K562 (cell line): ENCODE data around the gene PRC1. TPM values are rescaled to one million over a fixed set of nuclear protein-coding genes. Genes with fewer than 3 reads are reported as not detected.
A peak's percentile ranks its signal among the peaks of the same experiment; 100 is the strongest.

ENCODE experiments used
- ATAC-seq: fragments of 200-7000 bp; cut with Tn5 transposase; 3 replicates; pipeline ENCODE4 v1.9.1; 2020; ENCODE audit warnings: moderate library complexity
- BruUV-seq: library from RNA; stranded (reverse); fragments of 400-500 nt; replicated peaks from 2 replicates; lab custom pipeline; 2021; lab: Mats Ljungman, UMichigan
- CTCF ChIA-PET: fragments of 300-600 bp; formaldehyde crosslinking; extraction: SDS; loops from one replicate; lab custom pipeline; 2021; ENCODE audit warnings: low intra/inter-chr PET ratio; lab: Yijun Ruan, JAX
- POLR2A ChIA-PET: fragments of 300-600, 350-650 bp; sonication (Branson Sonifier 250); formaldehyde crosslinking; extraction: SDS; loops from one replicate; lab custom pipeline; 2021; ENCODE audit warnings: antibody characterized with exemption, inconsistent platforms; lab: Yijun Ruan, JAX
- DNase-seq, 4 experiments: peaks; one replicate each; pipeline versions ENCODE4 v3.0.0 to v3.0.0-alpha.2; 2011 to 2018; ENCODE audit warnings: low spot score in 3 of 4, mixed read lengths in 3 of 4; ENCODE audit errors: extremely low read depth in 1 of 4
- FAIRE-seq: peaks from 2 replicates; lab custom pipeline; 2011; peaks lifted over from hg19 to GRCh38; lab: Jason Lieb, UNC
- H2AFZ ChIP-seq: 2 replicates; pipeline ENCODE4 v1.6.0; 2011; ENCODE audit warnings: low read depth, low read length, control low read depth, inconsistent platforms
- H3K27ac ChIP-seq: fragments of 200-600 bp; 3 replicates; pipeline ENCODE4 v1.8.0; 2011; ENCODE audit warnings: low read depth, mild to moderate bottlenecking, control low read depth, inconsistent platforms, low read length, moderate library complexity, mixed read lengths; ENCODE audit errors: extremely low read depth
- H3K27me3 ChIP-seq, 2 experiments: fragments of 300-600 bp in 1 of 2; 2 replicates in 1 of 2; 3 replicates in 1 of 2; pipeline versions ENCODE4 v1.6.0 to v1.8.0; 2011; ENCODE audit warnings: inconsistent platforms in 2 of 2, low read length in 2 of 2, mild to moderate bottlenecking in 1 of 2, mixed read lengths in 1 of 2, moderate library complexity in 1 of 2; ENCODE audit not compliant: control insufficient read depth in 2 of 2, insufficient read depth in 2 of 2
- H3K36me3 ChIP-seq: fragments of 300-600 bp; 3 replicates; pipeline ENCODE4 v1.8.0; 2011; ENCODE audit warnings: mild to moderate bottlenecking, low read length, inconsistent platforms; ENCODE audit not compliant: control insufficient read depth, insufficient read depth
- H3K4me1 ChIP-seq, 2 experiments: fragments of 200-600 bp in 1 of 2; replicated peaks in 1 of 2; 2 replicates in 1 of 2; 3 replicates in 1 of 2; pipeline versions ENCODE4 v1.5.1 to v1.8.0; 2011; ENCODE audit warnings: inconsistent platforms in 2 of 2, low read length in 2 of 2, mild to moderate bottlenecking in 1 of 2, mixed read lengths in 1 of 2, moderate library complexity in 1 of 2; ENCODE audit not compliant: control insufficient read depth in 2 of 2, insufficient read depth in 2 of 2
- H3K4me2 ChIP-seq: 2 replicates; pipeline ENCODE4 v1.6.1; 2011; ENCODE audit warnings: low read length, control low read depth, inconsistent platforms, mixed read lengths; ENCODE audit not compliant: insufficient read depth
- H3K4me3 ChIP-seq: fragments of 200-600 bp; sonication (generic), shearing (Covaris generic); 2 replicates; pipeline ENCODE4 v1.5.1; 2016; ENCODE audit warnings: control low read depth, inconsistent platforms
- H3K79me2 ChIP-seq: fragments of 200-600 bp; 3 replicates; pipeline ENCODE4 v1.8.0; 2011; ENCODE audit warnings: low read length, inconsistent platforms; ENCODE audit not compliant: control insufficient read depth, insufficient read depth
- H3K9ac ChIP-seq, 2 experiments: 2 replicates each; pipeline versions ENCODE4 v1.6.0 to v1.6.1; 2011; ENCODE audit warnings: low read depth in 2 of 2, low read length in 2 of 2, control low read depth in 1 of 2, inconsistent platforms in 1 of 2, mild to moderate bottlenecking in 1 of 2, mixed read lengths in 1 of 2; ENCODE audit not compliant: insufficient read depth in 1 of 2
- H3K9me1 ChIP-seq: one replicate; pipeline ENCODE4 v1.6.0; 2011; ENCODE audit warnings: inconsistent platforms, mild to moderate bottlenecking, low read length, moderate library complexity; ENCODE audit not compliant: control insufficient read depth, insufficient read depth
- H3K9me3 ChIP-seq: replicated peaks from 2 replicates; pipeline ENCODE4 v1.5.1; 2011; ENCODE audit warnings: low read depth, low read length, inconsistent platforms; ENCODE audit not compliant: control insufficient read depth, insufficient read depth
- H4K20me1 ChIP-seq: replicated peaks from 2 replicates; pipeline ENCODE4 v1.6.1; 2011; ENCODE audit warnings: low read length, inconsistent platforms, mixed read lengths; ENCODE audit not compliant: control insufficient read depth, insufficient read depth
- HNRNPL ChIP-seq: fragments of 200-400 bp; formaldehyde crosslinking; IDR thresholded peaks from 2 replicates; pipeline ENCODE4 v1.6.1; 2017; ENCODE audit warnings: low read depth, mild to moderate bottlenecking, low read length
- TBL1XR1 ChIP-seq, 2 experiments: IDR thresholded peaks; 2 replicates each; pipeline ENCODE4 v1.6.1; 2012; ENCODE audit warnings: improper control_type of control experiment in 2 of 2, low read length in 2 of 2, mild to moderate bottlenecking in 1 of 2
- WGBS: fragments of 100-300 bp; shearing (Covaris generic); methylation state at CpG from one replicate; pipeline ENCODE4 v1.1.6; 2016; ENCODE audit warnings: low coverage, mixed read lengths; ENCODE audit not compliant: insufficient coverage; ENCODE audit errors: missing lambda C conversion rate; 5-methylcytosine and 5-hydroxymethylcytosine counted together
- in situ Hi-C: fragments of 300-500 bp; cut with MboI; formaldehyde crosslinking; loops from 4 replicates; pipeline ENCODE4 v1.15.0; 2018; ENCODE audit warnings: inconsistent platforms, mixed read lengths
- intact Hi-C: fragments of 100-400 bp; cut with micrococcal nuclease; formaldehyde crosslinking; loops from 2 replicates; pipeline ENCODE4 v1.14.2; 2022
- polyA plus RNA-seq, 8 experiments: library from polyadenylated mRNA; depleted of rRNA in 4 of 8; stranded (reverse) in 5 of 8; unstranded in 3 of 8; fragments of >200 nt; fragmentation: Nextera tagmentation in 2 of 8; fragmentation: Illumina TruSeq in 1 of 8; extraction: Ambion mirVana in 2 of 8; extraction: Trizol in 1 of 8; gene quantifications; 2 replicates each; pipeline versions ENCODE4 v1.2.1 to v1.2.3, GENCODE V29; 2011 to 2014; ENCODE audit warnings: inconsistent platforms in 1 of 8, missing spikeins in 1 of 8
- total RNA-seq, 7 experiments: library from RNA; depleted of rRNA in 6 of 7; stranded (reverse); fragments of >200 nt in 6 of 7; fragmentation: Illumina TruSeq in 2 of 7; extraction: Trizol in 2 of 7; gene quantifications; 2 replicates each; pipeline versions ENCODE4 v1.2.1 to v1.2.3, GENCODE V29; 2011 to 2021; ENCODE audit warnings: low replicate concordance in 1 of 7

PRC1 gene
- total and polyA plus RNA-seq, 9 of the 15 experiments (the other 6 are each of a cell fraction or from before 2014, with no cell fraction given): 156 to 391 (median 240) TPM

DNA sequence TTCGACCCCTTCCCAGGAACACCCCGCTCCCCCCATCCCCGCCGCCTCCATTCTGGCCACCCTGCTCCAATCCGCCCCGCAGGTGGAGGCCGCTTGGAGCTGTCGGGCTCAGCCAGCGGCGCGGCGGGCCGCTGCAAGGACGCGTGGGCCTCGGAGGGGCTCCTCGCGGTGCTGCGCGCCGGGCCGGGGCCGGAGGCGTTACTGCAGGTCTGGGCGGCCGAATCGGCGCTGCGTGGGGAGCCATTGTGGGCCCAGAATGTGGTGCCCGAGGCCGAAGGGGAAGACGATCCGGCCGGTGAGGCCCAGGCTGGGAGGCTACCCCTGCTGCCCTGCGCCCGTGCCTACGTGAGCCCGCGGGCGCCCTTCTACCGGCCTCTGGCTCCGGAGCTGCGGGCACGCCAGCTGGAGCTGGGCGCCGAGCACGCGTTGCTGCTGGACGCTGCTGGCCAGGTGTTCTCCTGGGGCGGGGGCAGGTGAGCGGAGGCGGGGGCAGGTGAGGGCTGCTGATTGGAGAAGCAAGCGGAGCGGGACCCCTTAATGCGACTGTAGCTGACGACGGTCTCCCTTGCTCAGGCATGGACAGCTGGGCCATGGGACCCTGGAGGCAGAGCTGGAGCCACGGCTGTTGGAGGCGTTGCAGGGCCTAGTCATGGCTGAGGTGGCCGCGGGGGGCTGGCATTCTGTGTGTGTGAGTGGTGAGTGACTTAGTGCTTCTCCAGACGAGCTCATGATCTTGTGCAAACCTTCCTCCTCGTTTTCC is 37.1 kb downstream of the PRC1 start:
- H3K4me1 ChIP-seq: peaks cover 8 to 44% of the 10 kb centered on the region in 2 experiments; a peak in 4 of 5 replicates
- POLR2A ChIA-PET: interaction anchor here (0.6 to 3.6 kb wide), 11 partner anchors 8 to 48 kb away, joined by 3 to 20 read pairs (median 4); partner anchors contain the start of gene HDDC3
- H4K20me1 ChIP-seq: no peaks in the 10 kb centered on the region
- in situ Hi-C loops (no loop called here), intact Hi-C loops (loop anchor here (5.0 kb wide), 1 partner anchor 35 kb away; the partner anchor contains the start of gene PRC1)
- 0 out of 2 replicates have a peak, but pooled peaks have one; percentile 36 for TF ChIP-seq HNRNPL
- TF ChIP-seq TBL1XR1 (IDR thresholded peaks at IDR 0.05; ENCODE audit: low read length in 2 of 2): no peak
- H3K4me3 ChIP-seq: no peak overlapping the region
- peaks cover 31% of the 10 kb centered on the region for H3K79me2 ChIP-seq
- H3K36me3 ChIP-seq: peaks cover 62% of the 10 kb centered on the region
- BruUV-seq: no TSS peak
- H3K9ac ChIP-seq: peak overlapping the region in 1 of 2 experiments; percentile 31; a peak in 1 of 4 replicates
- no peak overlapping the region for H2AFZ ChIP-seq
- H3K27me3 ChIP-seq: no peaks in the 10 kb centered on the region
- FAIRE-seq (no peak), DNase-seq (no peak), ATAC-seq (no peak)
- no peak overlapping the region for H3K4me2 ChIP-seq
- no peaks in the 10 kb centered on the region for H3K9me1 ChIP-seq
- no peak overlapping the region for H3K27ac ChIP-seq
- no peaks in the 10 kb centered on the region for H3K9me3 ChIP-seq
- CTCF ChIA-PET: no interaction called here
- WGBS: 94% methylated on average over 38 of the region's 63 CpGs
